ENCODE data around the gene ARHGAP25. TPM values are rescaled to one million over a fixed set of nuclear protein-coding genes. Genes with fewer than 3 reads are reported as not detected.

ARHGAP25 gene
- total RNA-seq, 1 donor from 2014 or later: 9.6 TPM

- TF ChIP-seq POLR2AphosphoS5 (IDR thresholded peaks at IDR 0.05; ENCODE audit: insufficient read depth in 1 of 2, low read depth in 1 of 2) (no peak), POLR2A (IDR thresholded peaks at IDR 0.05) (no peak), CTCF (IDR thresholded peaks at IDR 0.05) (no peak)
- H3K27ac ChIP-seq: no peak overlapping the region
- H3K36me3 ChIP-seq: no peaks in the 10 kb centered on the region
- no peaks in the 10 kb centered on the region for H3K9me3 ChIP-seq
- no peak overlapping the region for H3K4me3 ChIP-seq
- peaks cover 8% of the 10 kb centered on the region for H3K4me1 ChIP-seq
- intact Hi-C loops (cut with DNase I): no loop called here
- H3K27me3 ChIP-seq: no peaks in the 10 kb centered on the region
- peak; percentile 37 to 56 for DNase-seq (ENCODE audit: extremely low spot score in 2 of 2)
Measured at GRCh38 chr2:68722712-68723111, 11.9 kb upstream of the ARHGAP25 start.

- Histone ChIP-seq H3K4me1 (peaks cover 8% of the 10 kb centered on the region), H3K27ac (no peak overlapping the region)
- intact Hi-C loops (cut with DNase I): no loop called here
Measured at GRCh38 chr2:68723181-68723580, 11.4 kb upstream of the ARHGAP25 start.

GRCh38 chr2:68726100-68726499 lies 8.5 kb upstream of the ARHGAP25 start:
- H3K9me3 ChIP-seq: no peaks in the 10 kb centered on the region
- intact Hi-C loops (cut with DNase I): no loop called here

More at GRCh38 chr2:68723181-68723580, 11.4 kb upstream of the ARHGAP25 start:
- H3K27me3 ChIP-seq: no peaks in the 10 kb centered on the region
- DNase-seq (ENCODE audit: extremely low spot score in 2 of 2): peak; percentile 19 to 47
- H3K36me3 ChIP-seq: no peaks in the 10 kb centered on the region
- H3K4me3 ChIP-seq: no peak overlapping the region
- no peak for TF ChIP-seq POLR2A (IDR thresholded peaks at IDR 0.05)
- TF ChIP-seq POLR2AphosphoS5 (IDR thresholded peaks at IDR 0.05; ENCODE audit: insufficient read depth in 1 of 2, low read depth in 1 of 2): no peak
- TF ChIP-seq CTCF (IDR thresholded peaks at IDR 0.05): no peak
- H3K9me3 ChIP-seq: no peaks in the 10 kb centered on the region

GRCh38 chr2:68726608-68727367 lies 7.8 kb upstream of the ARHGAP25 start:
- Histone ChIP-seq H3K27ac (no peak overlapping the region), H3K4me1 (peaks cover 19% of the 10 kb centered on the region), H3K9me3 (no peaks in the 10 kb centered on the region), H3K27me3 (no peaks in the 10 kb centered on the region), H3K4me3 (no peak overlapping the region), H3K36me3 (no peaks in the 10 kb centered on the region)
- TF ChIP-seq POLR2AphosphoS5 (IDR thresholded peaks at IDR 0.05; ENCODE audit: insufficient read depth in 1 of 2, low read depth in 1 of 2) (no peak), POLR2A (IDR thresholded peaks at IDR 0.05) (no peak), CTCF (IDR thresholded peaks at IDR 0.05) (no peak)
- intact Hi-C loops (cut with DNase I): no loop called here
- peak; percentile 58 to 67 for DNase-seq (ENCODE audit: extremely low spot score in 2 of 2)

More at GRCh38 chr2:68726100-68726499, 8.5 kb upstream of the ARHGAP25 start:
- Histone ChIP-seq H3K36me3 (no peaks in the 10 kb centered on the region), H3K27me3 (no peaks in the 10 kb centered on the region), H3K4me3 (no peak overlapping the region), H3K27ac (no peak overlapping the region), H3K4me1 (peaks cover 16% of the 10 kb centered on the region)
- TF ChIP-seq CTCF (IDR thresholded peaks at IDR 0.05) (no peak), POLR2AphosphoS5 (IDR thresholded peaks at IDR 0.05; ENCODE audit: insufficient read depth in 1 of 2, low read depth in 1 of 2) (no peak), POLR2A (IDR thresholded peaks at IDR 0.05) (no peak)
- peak; percentile 1 to 4 for DNase-seq (ENCODE audit: extremely low spot score in 2 of 2)

Data from vagina (tissue), 2 donors.